Right lobe of liver (tissue), 4 donors: ENCODE results near the gene TMC2.

Source experiments
- POLR2A ChIP-seq: fragments of 450-650 bp; IDR thresholded peaks from one replicate; pipeline ENCODE4 v1.6.1; 2017; ENCODE audit warnings: antibody characterized with exemption, mild to moderate bottlenecking
- TF ChIP-seq, protein P1 (sequence below), 4 donors: fragments of 200-600 bp in 3 of 4; fragments of 450-650 bp in 1 of 4; IDR thresholded peaks; one replicate each; pipeline versions ENCODE4 v1.5.1 to v1.8.0; 2016 to 2022; ENCODE audit warnings: antibody characterized with exemption in 4 of 4, mild to moderate bottlenecking in 2 of 4
- donor health status: DM: no; HTN: no; CAD: no.
- donor health status: DM: no; HTN: no; CAD: no.
- donor health status: DM: no; HTN: yes; CAD: no.

DNA sequence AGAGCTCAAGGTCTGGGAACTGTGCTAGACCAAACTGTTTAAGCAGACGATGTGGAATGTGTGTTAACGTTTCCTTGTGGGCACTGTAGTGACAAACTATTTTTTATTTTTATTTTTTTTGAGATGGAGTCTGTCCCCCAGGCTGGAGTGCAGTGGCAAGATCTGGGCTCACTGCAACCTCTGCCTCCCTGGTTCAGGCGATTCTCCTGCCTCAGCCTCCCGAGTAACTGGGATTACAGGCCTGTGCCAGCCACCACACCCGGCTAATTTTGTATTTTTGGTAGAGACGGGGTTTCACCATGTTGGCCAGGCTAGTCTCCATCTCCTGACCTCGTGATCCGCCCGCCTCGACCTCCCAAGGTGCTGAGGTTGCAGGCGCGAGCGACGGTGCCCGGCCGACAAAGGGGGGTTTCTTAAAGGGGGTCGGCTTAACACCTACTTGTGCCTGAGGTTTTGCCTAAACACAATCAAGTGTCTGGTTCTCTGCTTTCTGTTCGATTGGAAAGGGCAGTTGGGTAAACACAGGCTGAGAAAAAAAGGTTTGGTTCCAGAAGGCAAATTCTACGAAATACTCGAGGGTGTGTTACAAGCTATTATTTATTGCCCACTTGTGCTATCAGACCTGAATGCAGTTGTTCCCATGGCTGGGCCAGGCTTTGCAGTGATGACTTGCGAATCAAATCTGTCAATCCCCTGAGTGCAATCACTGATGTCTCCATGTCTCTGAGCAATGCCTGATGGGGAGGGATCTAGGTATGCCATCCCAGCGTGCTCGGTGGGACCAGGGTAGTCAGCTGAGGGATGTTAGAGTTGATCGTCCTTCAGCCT lies 117.4 kb downstream of the TMC2 start:
- TF ChIP-seq, protein P1, sequence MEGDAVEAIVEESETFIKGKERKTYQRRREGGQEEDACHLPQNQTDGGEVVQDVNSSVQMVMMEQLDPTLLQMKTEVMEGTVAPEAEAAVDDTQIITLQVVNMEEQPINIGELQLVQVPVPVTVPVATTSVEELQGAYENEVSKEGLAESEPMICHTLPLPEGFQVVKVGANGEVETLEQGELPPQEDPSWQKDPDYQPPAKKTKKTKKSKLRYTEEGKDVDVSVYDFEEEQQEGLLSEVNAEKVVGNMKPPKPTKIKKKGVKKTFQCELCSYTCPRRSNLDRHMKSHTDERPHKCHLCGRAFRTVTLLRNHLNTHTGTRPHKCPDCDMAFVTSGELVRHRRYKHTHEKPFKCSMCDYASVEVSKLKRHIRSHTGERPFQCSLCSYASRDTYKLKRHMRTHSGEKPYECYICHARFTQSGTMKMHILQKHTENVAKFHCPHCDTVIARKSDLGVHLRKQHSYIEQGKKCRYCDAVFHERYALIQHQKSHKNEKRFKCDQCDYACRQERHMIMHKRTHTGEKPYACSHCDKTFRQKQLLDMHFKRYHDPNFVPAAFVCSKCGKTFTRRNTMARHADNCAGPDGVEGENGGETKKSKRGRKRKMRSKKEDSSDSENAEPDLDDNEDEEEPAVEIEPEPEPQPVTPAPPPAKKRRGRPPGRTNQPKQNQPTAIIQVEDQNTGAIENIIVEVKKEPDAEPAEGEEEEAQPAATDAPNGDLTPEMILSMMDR (IDR thresholded peaks at IDR 0.05), result no peak
- TF ChIP-seq POLR2A, result no peak
